WTC11 (cell line): ENCODE data around the gene HSPB6. TPM values are rescaled to one million over a fixed set of nuclear protein-coding genes. Genes with fewer than 3 reads are reported as not detected.

Experiments used
- ATAC-seq: fragments of 200-7000 bp; cut with Tn5 transposase; 2 replicates; pipeline ENCODE4 v1.10.0; 2021; ENCODE audit warnings: mild to moderate bottlenecking, moderate library complexity
- CTCF ChIA-PET: fragments of 300-600 bp; sonication (Branson Sonifier 250); formaldehyde crosslinking; loops from one replicate; lab custom pipeline; 2021; ENCODE audit warnings: antibody characterized with exemption; lab: Charles Lee
- POLR2A ChIA-PET: fragments of 350-600 bp; sonication (Branson Sonifier 250); formaldehyde crosslinking; loops from one replicate; lab custom pipeline; 2021; ENCODE audit warnings: antibody characterized with exemption; lab: Charles Lee
- DNase-seq: peaks from one replicate; pipeline ENCODE4 v3.0.0; 2021; ENCODE audit warnings: low spot score
- H3K27ac Mint-ChIP-seq: 2 replicates; pipeline ENCODE4 v1.8.0; 2021; ENCODE audit warnings: mixed read lengths
- H3K27me3 Mint-ChIP-seq: 2 replicates; pipeline ENCODE4 v1.8.0; 2021; ENCODE audit warnings: low read depth, mild to moderate bottlenecking, moderate library complexity, mixed read lengths
- H3K36me3 Mint-ChIP-seq: 2 replicates; pipeline ENCODE4 v1.8.0; 2021; ENCODE audit warnings: mixed read lengths
- H3K4me1 Mint-ChIP-seq: 2 replicates; pipeline ENCODE4 v1.8.0; 2022; ENCODE audit warnings: mixed read lengths
- H3K4me3 Mint-ChIP-seq: 2 replicates; pipeline ENCODE4 v1.8.0; 2021; ENCODE audit warnings: mild to moderate bottlenecking, moderate library complexity, mixed read lengths
- H3K9me3 Mint-ChIP-seq: 2 replicates; pipeline ENCODE4 v1.8.0; 2021; ENCODE audit warnings: mixed read lengths
- ATF1 ChIP-seq: sonication (generic); formaldehyde crosslinking; IDR thresholded peaks from 2 replicates; pipeline ENCODE4 v1.8.1; 2023; ENCODE audit warnings: mild to moderate bottlenecking, moderate library complexity, missing genetic modification reagents
- CREB1 ChIP-seq: sonication (generic); formaldehyde crosslinking; IDR thresholded peaks from 2 replicates; pipeline ENCODE4 v1.8.0; 2023; ENCODE audit warnings: mild to moderate bottlenecking, missing genetic modification reagents
- FOXP1 ChIP-seq: sonication (generic); formaldehyde crosslinking; IDR thresholded peaks from 2 replicates; pipeline ENCODE4 v1.8.0; 2022; ENCODE audit warnings: missing genetic modification reagents, mild to moderate bottlenecking, moderate library complexity, borderline replicate concordance
- MYBL2 ChIP-seq: sonication (generic); formaldehyde crosslinking; IDR thresholded peaks from 2 replicates; pipeline ENCODE4 v1.8.1; 2023; ENCODE audit warnings: mild to moderate bottlenecking, moderate library complexity, missing genetic modification reagents
- NFYB ChIP-seq: sonication (generic); formaldehyde crosslinking; conservative IDR thresholded peaks from 2 replicates; pipeline ENCODE4 v1.8.0; 2022; ENCODE audit warnings: low read depth, missing genetic modification reagents
- NR2C2 ChIP-seq: sonication (generic); formaldehyde crosslinking; IDR thresholded peaks from 2 replicates; pipeline ENCODE4 v1.8.0; 2022; ENCODE audit warnings: mild to moderate bottlenecking, missing genetic modification reagents
- SMAD4 ChIP-seq: sonication (generic); formaldehyde crosslinking; IDR thresholded peaks from 2 replicates; pipeline ENCODE4 v1.8.0; 2022; ENCODE audit warnings: mild to moderate bottlenecking, missing genetic modification reagents
- ZNF671 ChIP-seq: fragments of 250-450 bp; sonication (Bioruptor Pico); IDR thresholded peaks from 2 replicates; pipeline ENCODE4 v1.8.0; 2021; ENCODE audit warnings: mild to moderate bottlenecking
- total RNA-seq: library from RNA; stranded (reverse); gene quantifications from 3 replicates; pipeline ENCODE4 v1.2.3, GENCODE V29; 2021
- TF ChIP-seq, protein P1 (sequence below): sonication (generic); formaldehyde crosslinking; IDR thresholded peaks from 2 replicates; pipeline ENCODE4 v1.8.0; 2022; ENCODE audit warnings: missing genetic modification reagents
- TF ChIP-seq, protein P2 (sequence below): sonication (generic); formaldehyde crosslinking; IDR thresholded peaks from 2 replicates; pipeline ENCODE4 v1.8.0; 2022; ENCODE audit warnings: mild to moderate bottlenecking, missing genetic modification reagents
- TF ChIP-seq, protein P3 (sequence below): sonication (generic); formaldehyde crosslinking; IDR thresholded peaks from 2 replicates; pipeline ENCODE4 v1.8.1; 2023; ENCODE audit warnings: mild to moderate bottlenecking, missing genetic modification reagents, moderate library complexity
- TF ChIP-seq, protein P4 (sequence below): sonication (generic); formaldehyde crosslinking; IDR thresholded peaks from 2 replicates; pipeline ENCODE4 v1.8.0; 2022; ENCODE audit warnings: mild to moderate bottlenecking, missing genetic modification reagents
- TF ChIP-seq, protein P5 (sequence below): sonication (generic); formaldehyde crosslinking; IDR thresholded peaks from 2 replicates; pipeline ENCODE4 v1.8.0; 2023; ENCODE audit warnings: missing genetic modification reagents
- TF ChIP-seq, protein P6 (sequence below): sonication (generic); formaldehyde crosslinking; IDR thresholded peaks from 2 replicates; pipeline ENCODE4 v1.8.0; 2023; ENCODE audit warnings: mild to moderate bottlenecking, missing genetic modification reagents
- TF ChIP-seq, protein P7 (sequence below): sonication (generic); formaldehyde crosslinking; IDR thresholded peaks from 2 replicates; pipeline ENCODE4 v1.8.1; 2023; ENCODE audit warnings: mild to moderate bottlenecking, moderate library complexity, missing genetic modification reagents
- TF ChIP-seq, protein P8 (sequence below): sonication (generic); formaldehyde crosslinking; conservative IDR thresholded peaks from 2 replicates; pipeline ENCODE4 v1.8.1; 2022; ENCODE audit warnings: mild to moderate bottlenecking, missing genetic modification reagents
- TF ChIP-seq, protein P9 (sequence below): sonication (generic); formaldehyde crosslinking; IDR thresholded peaks from 2 replicates; pipeline ENCODE4 v1.8.1; 2023; ENCODE audit warnings: mild to moderate bottlenecking, missing genetic modification reagents, borderline replicate concordance

The HSPB6 gene
- total RNA-seq, 1 experiment from 2014 or later, result 1.7 TPM

DNA sequence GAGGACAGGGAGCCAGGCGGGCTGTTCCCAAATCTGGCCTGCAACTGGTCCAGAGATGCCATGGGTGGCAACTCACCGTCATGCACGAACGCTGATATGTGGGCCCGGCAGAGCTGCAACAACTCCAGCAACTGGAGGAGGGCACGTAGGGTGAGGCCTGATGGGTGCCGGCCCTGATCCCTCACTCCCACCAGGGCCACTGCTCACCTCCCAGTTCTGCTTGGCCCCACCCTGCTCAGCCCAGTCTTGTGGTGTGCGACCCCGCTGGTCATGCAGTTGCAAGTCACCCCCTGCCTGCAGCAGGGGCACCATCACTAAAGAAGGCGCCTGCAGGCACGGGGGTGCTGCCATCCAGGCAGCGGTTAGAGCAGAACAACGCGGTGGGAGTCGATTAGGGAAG lies 35.5 kb upstream of the HSPB6 start (continued):
- TF ChIP-seq, protein P1, sequence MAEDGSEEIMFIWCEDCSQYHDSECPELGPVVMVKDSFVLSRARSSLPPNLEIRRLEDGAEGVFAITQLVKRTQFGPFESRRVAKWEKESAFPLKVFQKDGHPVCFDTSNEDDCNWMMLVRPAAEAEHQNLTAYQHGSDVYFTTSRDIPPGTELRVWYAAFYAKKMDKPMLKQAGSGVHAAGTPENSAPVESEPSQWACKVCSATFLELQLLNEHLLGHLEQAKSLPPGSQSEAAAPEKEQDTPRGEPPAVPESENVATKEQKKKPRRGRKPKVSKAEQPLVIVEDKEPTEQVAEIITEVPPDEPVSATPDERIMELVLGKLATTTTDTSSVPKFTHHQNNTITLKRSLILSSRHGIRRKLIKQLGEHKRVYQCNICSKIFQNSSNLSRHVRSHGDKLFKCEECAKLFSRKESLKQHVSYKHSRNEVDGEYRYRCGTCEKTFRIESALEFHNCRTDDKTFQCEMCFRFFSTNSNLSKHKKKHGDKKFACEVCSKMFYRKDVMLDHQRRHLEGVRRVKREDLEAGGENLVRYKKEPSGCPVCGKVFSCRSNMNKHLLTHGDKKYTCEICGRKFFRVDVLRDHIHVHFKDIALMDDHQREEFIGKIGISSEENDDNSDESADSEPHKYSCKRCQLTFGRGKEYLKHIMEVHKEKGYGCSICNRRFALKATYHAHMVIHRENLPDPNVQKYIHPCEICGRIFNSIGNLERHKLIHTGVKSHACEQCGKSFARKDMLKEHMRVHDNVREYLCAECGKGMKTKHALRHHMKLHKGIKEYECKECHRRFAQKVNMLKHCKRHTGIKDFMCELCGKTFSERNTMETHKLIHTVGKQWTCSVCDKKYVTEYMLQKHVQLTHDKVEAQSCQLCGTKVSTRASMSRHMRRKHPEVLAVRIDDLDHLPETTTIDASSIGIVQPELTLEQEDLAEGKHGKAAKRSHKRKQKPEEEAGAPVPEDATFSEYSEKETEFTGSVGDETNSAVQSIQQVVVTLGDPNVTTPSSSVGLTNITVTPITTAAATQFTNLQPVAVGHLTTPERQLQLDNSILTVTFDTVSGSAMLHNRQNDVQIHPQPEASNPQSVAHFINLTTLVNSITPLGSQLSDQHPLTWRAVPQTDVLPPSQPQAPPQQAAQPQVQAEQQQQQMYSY (CRISPR knock-in tag), result no peak

DNA sequence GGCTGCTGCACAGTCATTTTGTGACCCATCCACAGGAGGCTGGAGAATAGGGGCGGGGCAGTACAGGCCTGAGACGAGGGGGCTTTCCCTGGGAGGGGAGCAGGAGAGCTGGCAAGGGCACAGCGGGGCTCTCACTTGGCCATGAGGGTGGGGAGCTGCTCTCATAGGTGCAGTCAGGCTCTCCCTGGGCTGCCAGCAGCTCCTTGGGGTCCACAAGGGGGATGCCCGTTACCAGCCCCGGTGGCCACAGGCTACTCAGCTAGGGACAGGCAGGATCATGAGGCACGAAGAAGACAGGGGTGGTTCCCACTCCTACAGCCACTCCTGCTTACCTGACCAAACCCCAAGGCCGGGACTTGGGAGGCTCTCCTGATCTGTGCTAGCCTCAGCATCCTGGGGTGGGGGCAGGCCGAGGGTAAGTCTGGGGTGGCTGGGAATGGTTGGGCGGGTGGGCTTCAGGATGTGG lies 35.0 kb upstream of the HSPB6 start:
- DNase-seq (no peak), ATAC-seq (no peak)
- Mint-ChIP-seq H3K9me3 (no peaks in the 10 kb centered on the region), H3K4me3 (no peak overlapping the region), H3K4me1 (peaks cover 2% of the 10 kb centered on the region), H3K27me3 (peaks cover 21% of the 10 kb centered on the region), H3K36me3 (no peaks in the 10 kb centered on the region), H3K27ac (no peak overlapping the region)
- TF ChIP-seq, protein P2, sequence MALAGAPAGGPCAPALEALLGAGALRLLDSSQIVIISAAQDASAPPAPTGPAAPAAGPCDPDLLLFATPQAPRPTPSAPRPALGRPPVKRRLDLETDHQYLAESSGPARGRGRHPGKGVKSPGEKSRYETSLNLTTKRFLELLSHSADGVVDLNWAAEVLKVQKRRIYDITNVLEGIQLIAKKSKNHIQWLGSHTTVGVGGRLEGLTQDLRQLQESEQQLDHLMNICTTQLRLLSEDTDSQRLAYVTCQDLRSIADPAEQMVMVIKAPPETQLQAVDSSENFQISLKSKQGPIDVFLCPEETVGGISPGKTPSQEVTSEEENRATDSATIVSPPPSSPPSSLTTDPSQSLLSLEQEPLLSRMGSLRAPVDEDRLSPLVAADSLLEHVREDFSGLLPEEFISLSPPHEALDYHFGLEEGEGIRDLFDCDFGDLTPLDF, result no peak
- TF ChIP-seq, protein P3, sequence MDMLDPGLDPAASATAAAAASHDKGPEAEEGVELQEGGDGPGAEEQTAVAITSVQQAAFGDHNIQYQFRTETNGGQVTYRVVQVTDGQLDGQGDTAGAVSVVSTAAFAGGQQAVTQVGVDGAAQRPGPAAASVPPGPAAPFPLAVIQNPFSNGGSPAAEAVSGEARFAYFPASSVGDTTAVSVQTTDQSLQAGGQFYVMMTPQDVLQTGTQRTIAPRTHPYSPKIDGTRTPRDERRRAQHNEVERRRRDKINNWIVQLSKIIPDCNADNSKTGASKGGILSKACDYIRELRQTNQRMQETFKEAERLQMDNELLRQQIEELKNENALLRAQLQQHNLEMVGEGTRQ (CRISPR knock-in tag), result no peak
- no peak for TF ChIP-seq FOXP1 (CRISPR knock-in tag)
- no peak for TF ChIP-seq ZNF671 (CRISPR knock-in tag)
- no peak for TF ChIP-seq ATF1 (CRISPR knock-in tag)
- TF ChIP-seq, protein P4, sequence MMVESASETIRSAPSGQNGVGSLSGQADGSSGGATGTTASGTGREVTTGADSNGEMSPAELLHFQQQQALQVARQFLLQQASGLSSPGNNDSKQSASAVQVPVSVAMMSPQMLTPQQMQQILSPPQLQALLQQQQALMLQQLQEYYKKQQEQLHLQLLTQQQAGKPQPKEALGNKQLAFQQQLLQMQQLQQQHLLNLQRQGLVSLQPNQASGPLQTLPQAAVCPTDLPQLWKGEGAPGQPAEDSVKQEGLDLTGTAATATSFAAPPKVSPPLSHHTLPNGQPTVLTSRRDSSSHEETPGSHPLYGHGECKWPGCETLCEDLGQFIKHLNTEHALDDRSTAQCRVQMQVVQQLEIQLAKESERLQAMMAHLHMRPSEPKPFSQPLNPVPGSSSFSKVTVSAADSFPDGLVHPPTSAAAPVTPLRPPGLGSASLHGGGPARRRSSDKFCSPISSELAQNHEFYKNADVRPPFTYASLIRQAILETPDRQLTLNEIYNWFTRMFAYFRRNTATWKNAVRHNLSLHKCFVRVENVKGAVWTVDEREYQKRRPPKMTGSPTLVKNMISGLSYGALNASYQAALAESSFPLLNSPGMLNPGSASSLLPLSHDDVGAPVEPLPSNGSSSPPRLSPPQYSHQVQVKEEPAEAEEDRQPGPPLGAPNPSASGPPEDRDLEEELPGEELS, result no peak
- TF ChIP-seq, protein P5, sequence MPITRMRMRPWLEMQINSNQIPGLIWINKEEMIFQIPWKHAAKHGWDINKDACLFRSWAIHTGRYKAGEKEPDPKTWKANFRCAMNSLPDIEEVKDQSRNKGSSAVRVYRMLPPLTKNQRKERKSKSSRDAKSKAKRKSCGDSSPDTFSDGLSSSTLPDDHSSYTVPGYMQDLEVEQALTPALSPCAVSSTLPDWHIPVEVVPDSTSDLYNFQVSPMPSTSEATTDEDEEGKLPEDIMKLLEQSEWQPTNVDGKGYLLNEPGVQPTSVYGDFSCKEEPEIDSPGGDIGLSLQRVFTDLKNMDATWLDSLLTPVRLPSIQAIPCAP, result no peak
- no peak for TF ChIP-seq NR2C2 (CRISPR knock-in tag)
- TF ChIP-seq, protein P6, sequence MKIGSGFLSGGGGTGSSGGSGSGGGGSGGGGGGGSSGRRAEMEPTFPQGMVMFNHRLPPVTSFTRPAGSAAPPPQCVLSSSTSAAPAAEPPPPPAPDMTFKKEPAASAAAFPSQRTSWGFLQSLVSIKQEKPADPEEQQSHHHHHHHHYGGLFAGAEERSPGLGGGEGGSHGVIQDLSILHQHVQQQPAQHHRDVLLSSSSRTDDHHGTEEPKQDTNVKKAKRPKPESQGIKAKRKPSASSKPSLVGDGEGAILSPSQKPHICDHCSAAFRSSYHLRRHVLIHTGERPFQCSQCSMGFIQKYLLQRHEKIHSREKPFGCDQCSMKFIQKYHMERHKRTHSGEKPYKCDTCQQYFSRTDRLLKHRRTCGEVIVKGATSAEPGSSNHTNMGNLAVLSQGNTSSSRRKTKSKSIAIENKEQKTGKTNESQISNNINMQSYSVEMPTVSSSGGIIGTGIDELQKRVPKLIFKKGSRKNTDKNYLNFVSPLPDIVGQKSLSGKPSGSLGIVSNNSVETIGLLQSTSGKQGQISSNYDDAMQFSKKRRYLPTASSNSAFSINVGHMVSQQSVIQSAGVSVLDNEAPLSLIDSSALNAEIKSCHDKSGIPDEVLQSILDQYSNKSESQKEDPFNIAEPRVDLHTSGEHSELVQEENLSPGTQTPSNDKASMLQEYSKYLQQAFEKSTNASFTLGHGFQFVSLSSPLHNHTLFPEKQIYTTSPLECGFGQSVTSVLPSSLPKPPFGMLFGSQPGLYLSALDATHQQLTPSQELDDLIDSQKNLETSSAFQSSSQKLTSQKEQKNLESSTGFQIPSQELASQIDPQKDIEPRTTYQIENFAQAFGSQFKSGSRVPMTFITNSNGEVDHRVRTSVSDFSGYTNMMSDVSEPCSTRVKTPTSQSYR (CRISPR knock-in tag), result no peak
- TF ChIP-seq MYBL2 (CRISPR knock-in tag), result no peak
- no peak for TF ChIP-seq CREB1 (CRISPR knock-in tag)
- TF ChIP-seq, protein P7, sequence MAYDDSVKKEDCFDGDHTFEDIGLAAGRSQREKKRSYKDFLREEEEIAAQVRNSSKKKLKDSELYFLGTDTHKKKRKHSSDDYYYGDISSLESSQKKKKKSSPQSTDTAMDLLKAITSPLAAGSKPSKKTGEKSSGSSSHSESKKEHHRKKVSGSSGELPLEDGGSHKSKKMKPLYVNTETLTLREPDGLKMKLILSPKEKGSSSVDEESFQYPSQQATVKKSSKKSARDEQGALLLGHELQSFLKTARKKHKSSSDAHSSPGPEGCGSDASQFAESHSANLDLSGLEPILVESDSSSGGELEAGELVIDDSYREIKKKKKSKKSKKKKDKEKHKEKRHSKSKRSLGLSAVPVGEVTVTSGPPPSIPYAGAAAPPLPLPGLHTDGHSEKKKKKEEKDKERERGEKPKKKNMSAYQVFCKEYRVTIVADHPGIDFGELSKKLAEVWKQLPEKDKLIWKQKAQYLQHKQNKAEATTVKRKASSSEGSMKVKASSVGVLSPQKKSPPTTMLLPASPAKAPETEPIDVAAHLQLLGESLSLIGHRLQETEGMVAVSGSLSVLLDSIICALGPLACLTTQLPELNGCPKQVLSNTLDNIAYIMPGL (CRISPR knock-in tag), result no peak
- TF ChIP-seq, protein P8, sequence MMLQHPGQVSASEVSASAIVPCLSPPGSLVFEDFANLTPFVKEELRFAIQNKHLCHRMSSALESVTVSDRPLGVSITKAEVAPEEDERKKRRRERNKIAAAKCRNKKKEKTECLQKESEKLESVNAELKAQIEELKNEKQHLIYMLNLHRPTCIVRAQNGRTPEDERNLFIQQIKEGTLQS, result no peak
- TF ChIP-seq NFYB, result no peak
- TF ChIP-seq SMAD4 (CRISPR knock-in tag), result no peak
- TF ChIP-seq, protein P9, sequence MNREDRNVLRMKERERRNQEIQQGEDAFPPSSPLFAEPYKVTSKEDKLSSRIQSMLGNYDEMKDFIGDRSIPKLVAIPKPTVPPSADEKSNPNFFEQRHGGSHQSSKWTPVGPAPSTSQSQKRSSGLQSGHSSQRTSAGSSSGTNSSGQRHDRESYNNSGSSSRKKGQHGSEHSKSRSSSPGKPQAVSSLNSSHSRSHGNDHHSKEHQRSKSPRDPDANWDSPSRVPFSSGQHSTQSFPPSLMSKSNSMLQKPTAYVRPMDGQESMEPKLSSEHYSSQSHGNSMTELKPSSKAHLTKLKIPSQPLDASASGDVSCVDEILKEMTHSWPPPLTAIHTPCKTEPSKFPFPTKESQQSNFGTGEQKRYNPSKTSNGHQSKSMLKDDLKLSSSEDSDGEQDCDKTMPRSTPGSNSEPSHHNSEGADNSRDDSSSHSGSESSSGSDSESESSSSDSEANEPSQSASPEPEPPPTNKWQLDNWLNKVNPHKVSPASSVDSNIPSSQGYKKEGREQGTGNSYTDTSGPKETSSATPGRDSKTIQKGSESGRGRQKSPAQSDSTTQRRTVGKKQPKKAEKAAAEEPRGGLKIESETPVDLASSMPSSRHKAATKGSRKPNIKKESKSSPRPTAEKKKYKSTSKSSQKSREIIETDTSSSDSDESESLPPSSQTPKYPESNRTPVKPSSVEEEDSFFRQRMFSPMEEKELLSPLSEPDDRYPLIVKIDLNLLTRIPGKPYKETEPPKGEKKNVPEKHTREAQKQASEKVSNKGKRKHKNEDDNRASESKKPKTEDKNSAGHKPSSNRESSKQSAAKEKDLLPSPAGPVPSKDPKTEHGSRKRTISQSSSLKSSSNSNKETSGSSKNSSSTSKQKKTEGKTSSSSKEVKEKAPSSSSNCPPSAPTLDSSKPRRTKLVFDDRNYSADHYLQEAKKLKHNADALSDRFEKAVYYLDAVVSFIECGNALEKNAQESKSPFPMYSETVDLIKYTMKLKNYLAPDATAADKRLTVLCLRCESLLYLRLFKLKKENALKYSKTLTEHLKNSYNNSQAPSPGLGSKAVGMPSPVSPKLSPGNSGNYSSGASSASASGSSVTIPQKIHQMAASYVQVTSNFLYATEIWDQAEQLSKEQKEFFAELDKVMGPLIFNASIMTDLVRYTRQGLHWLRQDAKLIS, result no peak
- CTCF ChIA-PET, result no interaction called here
- POLR2A ChIA-PET, result no interaction called here
